SK-N-SH (cell line): ENCODE data around the gene B3GALT4. TPM values are rescaled to one million over a fixed set of nuclear protein-coding genes. Genes with fewer than 3 reads are reported as not detected.

Source experiments
- CTCF ChIA-PET: fragments of 300-600, 350-600 bp; formaldehyde crosslinking; extraction: SDS; loops from one replicate; lab custom pipeline; 2021; lab: Yijun Ruan, JAX
- POLR2A ChIA-PET: fragments of 350-600 bp; sonication (Branson Sonifier 250); formaldehyde crosslinking; extraction: SDS; loops from one replicate; lab custom pipeline; 2020; ENCODE audit warnings: antibody characterized with exemption, inconsistent platforms; lab: Yijun Ruan, JAX
- DNase-seq: peaks from one replicate; pipeline ENCODE4 v3.0.0; 2012
- H2AFZ ChIP-seq: fragments of 200-600 bp; sonication (generic); 2 replicates; pipeline ENCODE4 v1.8.1; 2016; ENCODE audit warnings: antibody characterized with exemption, mild to moderate bottlenecking, low read depth
- H3F3A ChIP-seq: fragments of 200-600 bp; sonication (generic); replicated peaks from 2 replicates; pipeline ENCODE3; 2016; ENCODE audit warnings: antibody characterized with exemption, mild to moderate bottlenecking; ENCODE audit not compliant: insufficient read depth
- H3K27ac ChIP-seq, 2 experiments: fragments of 200-500 bp in 1 of 2; fragments of 200-600 bp in 1 of 2; sonication (Bioruptor generic) in 1 of 2; sonication (generic), shearing (Covaris generic) in 1 of 2; 2 replicates each; pipeline versions ENCODE4 v1.5.1 to v1.6.1; 2014 to 2016; ENCODE audit warnings: low read depth in 2 of 2, inconsistent platforms in 1 of 2, low read length in 1 of 2, mild to moderate bottlenecking in 1 of 2, mixed read lengths in 1 of 2
- H3K27me3 ChIP-seq: fragments of 200-600 bp; sonication (generic), shearing (Covaris generic); 2 replicates; pipeline ENCODE4 v1.6.1; 2016; ENCODE audit warnings: mixed run types; ENCODE audit not compliant: insufficient read depth
- H3K36me3 ChIP-seq, 2 experiments: fragments of 200-500 bp in 1 of 2; fragments of 200-600 bp in 1 of 2; sonication (Bioruptor generic) in 1 of 2; sonication (generic) in 1 of 2; replicated peaks in 1 of 2; 2 replicates each; pipeline versions ENCODE3 to v1.5.1; 2014 to 2016; ENCODE audit warnings: low read length in 1 of 2, mild to moderate bottlenecking in 1 of 2; ENCODE audit not compliant: insufficient read depth in 2 of 2, control insufficient read depth in 1 of 2
- H3K4me1 ChIP-seq, 2 experiments: fragments of 200-500 bp in 1 of 2; fragments of 200-600 bp in 1 of 2; sonication (Bioruptor generic) in 1 of 2; sonication (generic), shearing (Covaris generic) in 1 of 2; 2 replicates each; pipeline versions ENCODE4 v1.5.1 to v1.6.1; 2014 to 2016; ENCODE audit warnings: low read depth in 1 of 2, low read length in 1 of 2, mixed run types in 1 of 2; ENCODE audit not compliant: insufficient read depth in 2 of 2, control insufficient read depth in 1 of 2
- H3K4me2 ChIP-seq: fragments of 200-600 bp; sonication (generic), shearing (Covaris generic); 2 replicates; pipeline ENCODE4 v1.6.1; 2017; ENCODE audit warnings: mixed run types
- H3K4me3 ChIP-seq, 2 experiments: fragments of 200-500 bp in 1 of 2; fragments of 200-600 bp in 1 of 2; sonication (Bioruptor generic) in 1 of 2; sonication (generic), shearing (Covaris generic) in 1 of 2; 2 replicates each; pipeline versions ENCODE4 v1.5.1 to v1.8.1; 2014 to 2016; ENCODE audit warnings: low read depth in 2 of 2, inconsistent platforms in 1 of 2, low read length in 1 of 2, mild to moderate bottlenecking in 1 of 2, mixed read lengths in 1 of 2, moderate library complexity in 1 of 2
- H3K79me2 ChIP-seq: fragments of 200-600 bp; sonication (generic); 2 replicates; pipeline ENCODE4 v1.8.1; 2017; ENCODE audit warnings: mild to moderate bottlenecking; ENCODE audit not compliant: insufficient read depth
- H3K9ac ChIP-seq: fragments of 200-600 bp; sonication (generic); 2 replicates; pipeline ENCODE4 v1.6.1; 2017; ENCODE audit warnings: mixed run types
- H3K9me2 ChIP-seq: fragments of 200-600 bp; sonication (generic); 2 replicates; pipeline ENCODE4 v1.6.1; 2017; ENCODE audit warnings: mixed run types
- H3K9me3 ChIP-seq: fragments of 200-600 bp; sonication (generic); 2 replicates; pipeline ENCODE4 v1.6.1; 2017; ENCODE audit warnings: mixed run types, mild to moderate bottlenecking, moderate library complexity
- H4K20me1 ChIP-seq: fragments of 200-600 bp; sonication (generic); 2 replicates; pipeline ENCODE4 v1.6.1; 2017; ENCODE audit warnings: mild to moderate bottlenecking, mixed run types; ENCODE audit not compliant: insufficient read depth
- CHD2 ChIP-seq: fragments of 150-350 bp; IDR thresholded peaks from 2 replicates; pipeline ENCODE4 v1.6.1; 2018; ENCODE audit warnings: low read length; ENCODE audit not compliant: partially characterized antibody
- CTCF ChIP-seq: fragments of 200-600 bp; sonication (generic); IDR thresholded peaks from 2 replicates; pipeline ENCODE4 v1.6.1; 2017; ENCODE audit warnings: antibody characterized with exemption, mild to moderate bottlenecking, moderate library complexity
- ELF1 ChIP-seq: IDR thresholded peaks from 2 replicates; pipeline ENCODE4 v1.4.0; 2012
- EP300 ChIP-seq, 2 experiments: IDR thresholded peaks; 2 replicates each; pipeline versions ENCODE4 v1.4.0 to v1.6.1; 2012; ENCODE audit warnings: borderline replicate concordance in 1 of 2, low read depth in 1 of 2, low read length in 1 of 2
- FOSL2 ChIP-seq: IDR thresholded peaks from 2 replicates; pipeline ENCODE4 v1.4.0; 2012; ENCODE audit warnings: low read depth, mild to moderate bottlenecking, moderate library complexity, borderline replicate concordance
- GABPA ChIP-seq: IDR thresholded peaks from 2 replicates; pipeline ENCODE4 v1.4.0; 2012; ENCODE audit warnings: low read depth, mild to moderate bottlenecking
- IRF3 ChIP-seq: fragments of 150-350 bp; IDR thresholded peaks from 2 replicates; pipeline ENCODE4 v1.6.1; 2016; ENCODE audit warnings: mild to moderate bottlenecking, low read depth, low read length
- JUND ChIP-seq: IDR thresholded peaks from 2 replicates; pipeline ENCODE4 v1.4.0; 2012
- MEF2A ChIP-seq: IDR thresholded peaks from 2 replicates; pipeline ENCODE4 v1.4.0; 2012; ENCODE audit warnings: low read depth, borderline replicate concordance
- PBX3 ChIP-seq: IDR thresholded peaks from 2 replicates; pipeline ENCODE4; 2012
- POLR2AphosphoS5 ChIP-seq: IDR thresholded peaks from 2 replicates; pipeline ENCODE4 v1.6.1; 2012; ENCODE audit warnings: low read depth, low read length
- RCOR1 ChIP-seq: fragments of 150-350 bp; IDR thresholded peaks from 2 replicates; pipeline ENCODE4 v1.6.1; 2017; ENCODE audit warnings: antibody characterized with exemption, low read length
- SIN3A ChIP-seq: IDR thresholded peaks from 2 replicates; pipeline ENCODE4 v1.6.1; 2012; ENCODE audit warnings: low read depth, mild to moderate bottlenecking, low read length, moderate library complexity, borderline replicate concordance
- TCF12 ChIP-seq: IDR thresholded peaks from 2 replicates; pipeline ENCODE4 v1.4.0; 2012
- TEAD4 ChIP-seq: IDR thresholded peaks from 2 replicates; pipeline ENCODE4 v1.4.0; 2012; ENCODE audit warnings: mild to moderate bottlenecking, borderline replicate concordance; ENCODE audit not compliant: insufficient read depth
- USF1 ChIP-seq: IDR thresholded peaks from 2 replicates; pipeline ENCODE4 v1.4.0; 2012; ENCODE audit warnings: low read depth, borderline replicate concordance
- YY1 ChIP-seq: IDR thresholded peaks from 2 replicates; pipeline ENCODE4 v1.4.0; 2012; ENCODE audit warnings: low read depth, mild to moderate bottlenecking
- WGBS: methylation state at CpG from one replicate; pipeline ENCODE4 v1.1.6; 2017; ENCODE audit warnings: low lambda C conversion rate; 5-methylcytosine and 5-hydroxymethylcytosine counted together
- polyA plus RNA-seq, 3 experiments: library from polyadenylated mRNA; depleted of rRNA; stranded (reverse); fragments of >200 nt; gene quantifications; 2 replicates each; pipeline ENCODE4 v1.2.3, GENCODE V29; 2012

The B3GALT4 gene
- 0.55 and 0.56 TPM in 2 replicates for polyA plus RNA-seq (2012; rRNA removed)
- 0.27 and 0.42 TPM in 2 replicates for polyA plus RNA-seq (2012; cell fraction: cytosol; rRNA removed)
- 0.38 TPM in 2 replicates for polyA plus RNA-seq (2012; cell fraction: nucleus; rRNA removed)

GRCh38 chr6:33276864-33277662, at the start of gene B3GALT4:
Gene B3GALT4 (plus strand): TSS chr6:33277123. CDS start chr6:33277420, 297 bp downstream.
- peak within 1 kb of the TSS; percentile 49 to 76 for H3K4me3 ChIP-seq
- CTCF ChIA-PET = interaction anchor here (0.8 to 4.9 kb wide), 16 partner anchors 8 to 148 kb away, joined by 3 to 49 read pairs (median 4); partner anchors contain the start of genes PFDN6, RGL2 and WDR46
- H3K27me3 ChIP-seq = no peaks in the 10 kb centered on the region
- peaks cover 81% of the 10 kb centered on the region for H3F3A ChIP-seq
- peak within 1 kb of the TSS; percentile 94 for H3K4me2 ChIP-seq
- H3K4me1 ChIP-seq = peaks cover 31 to 36% of the 10 kb centered on the region in 2 experiments; a peak in 3 of 4 replicates
- peaks cover 42% of the 10 kb centered on the region for H3K79me2 ChIP-seq
- 10% methylated on average over 38 of the region's 80 CpGs for WGBS
- H3K27ac ChIP-seq = peak within 1 kb of the TSS; percentile 67 to 86
- peak within 1 kb of the TSS; percentile 95; the same call in 1 of the 2 replicates for H3K9ac ChIP-seq
- peaks cover 46 to 63% of the 10 kb centered on the region in 2 experiments for H3K36me3 ChIP-seq
- peaks cover 47% of the 10 kb centered on the region for H4K20me1 ChIP-seq
- TF ChIP-seq PBX3 (peak; percentile 69; the same call in 1 of the 2 replicates), RCOR1 (no peak), MEF2A (no peak), USF1 (no peak), EP300 (IDR thresholded peaks at IDR 0.05; ENCODE audit: borderline replicate concordance in 1 of 2, low read depth in 1 of 2, low read length in 1 of 2) (no peak), JUND (peak; percentile 12; the same call in 1 of the 2 replicates), SIN3A (peak; percentile 95; the same call in 1 of the 2 replicates), TEAD4 (no peak; the same call in 1 of the 2 replicates), ELF1 (peak; percentile 81), FOSL2 (0 out of 2 replicates have a peak, but pooled peaks have one; percentile 23), YY1 (no peak), IRF3 (no peak), CTCF (peak; percentile 51), CHD2 (peak; percentile 70), TCF12 (peak; percentile 18; the same call in 1 of the 2 replicates), GABPA (peak; percentile 60), POLR2AphosphoS5 (peak; percentile 50)
- DNase-seq = peak; percentile 92
- POLR2A ChIA-PET = interaction anchor here (0.6 to 2.9 kb wide), 14 partner anchors 12 to 307 kb away, joined by 3 to 58 read pairs (median 5); partner anchors contain the start of genes CUTA, PFDN6, RGL2 and RING1
- H3K9me2 ChIP-seq = no peaks in the 10 kb centered on the region
- H3K9me3 ChIP-seq = no peaks in the 10 kb centered on the region
- no peak within 1 kb of the TSS for H2AFZ ChIP-seq
